ENCODE measurements around the gene COX14. TPM values are rescaled to one million over a fixed set of nuclear protein-coding genes. Genes with fewer than 3 reads are reported as not detected.
A peak's percentile ranks its signal among the peaks of the same experiment; 100 is the strongest.

The COX14 gene
- total RNA-seq, 4 donors from 2014 or later: 22.1 to 107 (median 62.0) TPM

GRCh38 chr12:50074936-50075807, 36.9 kb upstream of the COX14 start:
- intact Hi-C loops (cut with DNase I; ENCODE audit: low total_unique reads) (loop anchor here (5.0 kb wide), 2 partner anchors 102 to 108 kb away; no protein-coding TSS in a partner anchor), in situ Hi-C loops (cut with MboI; ENCODE audit: low pct_ligation_motif_present in 1 of 4, low pct_unique_long_range_greater_than_20kb in 1 of 4, low sequenced_read_pairs in 3 of 4) (loop anchor here in 3 of 4 donors (5.0 to 25.0 kb wide), 4 partner anchors 108 to 237 kb away; no protein-coding TSS in a partner anchor)
- peak; percentile 89 for DNase-seq
- TF ChIP-seq POLR2AphosphoS5 (IDR thresholded peaks at IDR 0.05) (no peak), POLR2A (IDR thresholded peaks at IDR 0.05) (no peak), EP300 (IDR thresholded peaks at IDR 0.05; ENCODE audit: low read depth) (no peak), CTCF (IDR thresholded peaks at IDR 0.05) (peak; percentile 89 to 94 (median 93))
- peaks cover 3 to 16% (median 6%) of the 10 kb centered on the region in 4 donors for H3K4me1 ChIP-seq
- H3K4me3 ChIP-seq: no peak overlapping the region
- no peaks in the 10 kb centered on the region for H3K9me3 ChIP-seq
- WGBS, 2 donors (ENCODE audit: low coverage in 1 of 2): 7% methylated on average over 9 of the region's 9 CpGs; no CpG with 5 or more reads in 1 of the 2 donors
- no peaks in the 10 kb centered on the region for H3K36me3 ChIP-seq
- no peaks in the 10 kb centered on the region for H3K27me3 ChIP-seq
- peak overlapping the region in 1 of 4 donors; percentile 29 for H3K27ac ChIP-seq

GRCh38 chr12:50075808-50076170, 36.2 kb upstream of the COX14 start:
- 100% methylated on average over 1 of the region's 1 CpG; no CpG with 5 or more reads in 1 of the 2 donors for WGBS, 2 donors (ENCODE audit: low coverage in 1 of 2)
- in situ Hi-C loops (cut with MboI; ENCODE audit: low pct_ligation_motif_present in 1 of 4, low pct_unique_long_range_greater_than_20kb in 1 of 4, low sequenced_read_pairs in 3 of 4): loop anchor here in 3 of 4 donors (25.0 kb wide), 2 partner anchors 112 to 237 kb away; no protein-coding TSS in a partner anchor
- Histone ChIP-seq H3K4me3 (no peak overlapping the region), H3K27me3 (no peaks in the 10 kb centered on the region), H3K4me1 (peaks cover 3 to 10% (median 6%) of the 10 kb centered on the region in 4 donors), H3K9me3 (no peaks in the 10 kb centered on the region), H3K27ac (no peak overlapping the region), H3K36me3 (no peaks in the 10 kb centered on the region)
- intact Hi-C loops (cut with DNase I; ENCODE audit: low total_unique reads): loop anchor here (5.0 kb wide), 1 partner anchor 102 kb away; no protein-coding TSS in a partner anchor
- no peak for TF ChIP-seq POLR2A (IDR thresholded peaks at IDR 0.05)
- TF ChIP-seq CTCF (IDR thresholded peaks at IDR 0.05): no peak
- TF ChIP-seq EP300 (IDR thresholded peaks at IDR 0.05; ENCODE audit: low read depth): no peak
- no peak for TF ChIP-seq POLR2AphosphoS5 (IDR thresholded peaks at IDR 0.05)
- no peak for DNase-seq

- in situ Hi-C loops (cut with MboI; ENCODE audit: low pct_ligation_motif_present in 1 of 4, low pct_unique_long_range_greater_than_20kb in 1 of 4, low sequenced_read_pairs in 3 of 4): loop anchor here in 3 of 4 donors (25.0 kb wide), 2 partner anchors 110 to 235 kb away; no protein-coding TSS in a partner anchor
- no peak for TF ChIP-seq POLR2A (IDR thresholded peaks at IDR 0.05)
- TF ChIP-seq EP300 (IDR thresholded peaks at IDR 0.05; ENCODE audit: low read depth): no peak
- TF ChIP-seq CTCF (IDR thresholded peaks at IDR 0.05): no peak
- no peak for TF ChIP-seq POLR2AphosphoS5 (IDR thresholded peaks at IDR 0.05)
- 86% methylated on average over 12 of the region's 12 CpGs; no CpG with 5 or more reads in 1 of the 2 donors for WGBS, 2 donors (ENCODE audit: low coverage in 1 of 2)
- no peak for DNase-seq
- peaks cover 3 to 13% (median 6%) of the 10 kb centered on the region in 4 donors for H3K4me1 ChIP-seq
- no peak overlapping the region for H3K27ac ChIP-seq
- no peak overlapping the region for H3K4me3 ChIP-seq
- H3K9me3 ChIP-seq: no peaks in the 10 kb centered on the region
- H3K27me3 ChIP-seq: no peaks in the 10 kb centered on the region
- H3K36me3 ChIP-seq: no peaks in the 10 kb centered on the region
- intact Hi-C loops (cut with DNase I; ENCODE audit: low total_unique reads): loop anchor here (5.0 kb wide), 1 partner anchor 100 kb away; no protein-coding TSS in a partner anchor
Measured at GRCh38 chr12:50077099-50077498, 34.9 kb upstream of the COX14 start.

- intact Hi-C loops (cut with DNase I; ENCODE audit: low total_unique reads): loop anchor here (5.0 kb wide), 1 partner anchor 99 kb away; no protein-coding TSS in a partner anchor
Measured at GRCh38 chr12:50078281-50078680, 33.8 kb upstream of the COX14 start.

More at GRCh38 chr12:50078281-50078680, 33.8 kb upstream of the COX14 start:
- Histone ChIP-seq H3K36me3 (no peaks in the 10 kb centered on the region), H3K4me1 (peaks cover 3 to 22% (median 6%) of the 10 kb centered on the region in 4 donors), H3K27me3 (no peaks in the 10 kb centered on the region), H3K4me3 (no peak overlapping the region), H3K27ac (no peak overlapping the region), H3K9me3 (no peaks in the 10 kb centered on the region)
- DNase-seq: no peak
- TF ChIP-seq POLR2AphosphoS5 (IDR thresholded peaks at IDR 0.05) (no peak), CTCF (IDR thresholded peaks at IDR 0.05) (no peak), POLR2A (IDR thresholded peaks at IDR 0.05) (no peak), EP300 (IDR thresholded peaks at IDR 0.05; ENCODE audit: low read depth) (no peak)
- 94% methylated on average over 10 of the region's 10 CpGs; no CpG with 5 or more reads in 1 of the 2 donors for WGBS, 2 donors (ENCODE audit: low coverage in 1 of 2)
- in situ Hi-C loops (cut with MboI; ENCODE audit: low pct_ligation_motif_present in 1 of 4, low pct_unique_long_range_greater_than_20kb in 1 of 4, low sequenced_read_pairs in 3 of 4): loop anchor here in 3 of 4 donors (25.0 kb wide), 2 partner anchors 109 to 234 kb away; no protein-coding TSS in a partner anchor

All from transverse colon (tissue), 4 donors.